GM19455 (cell line): ENCODE measurements around the gene FAM110A.
"Not testable (repeated sequence)": the region's sequence is repeated elsewhere in the genome, so short reads cannot be mapped to it uniquely, and the experiment has no call there.

Experiments
- ATAC-seq: cut with Tn5 transposase; IDR thresholded peaks from one replicate; pipeline ENCODE4 v1.9.1; 2021; ENCODE audit not compliant: unreplicated experiment

The FAM110A gene

GRCh38 chr20:833450-834150, at the start of gene FAM110A:
Gene FAM110A (plus strand): TSS chr20:833715. CDS start chr20:844805, 11,090 bp downstream.
- peak; percentile 94 for ATAC-seq

DNA sequence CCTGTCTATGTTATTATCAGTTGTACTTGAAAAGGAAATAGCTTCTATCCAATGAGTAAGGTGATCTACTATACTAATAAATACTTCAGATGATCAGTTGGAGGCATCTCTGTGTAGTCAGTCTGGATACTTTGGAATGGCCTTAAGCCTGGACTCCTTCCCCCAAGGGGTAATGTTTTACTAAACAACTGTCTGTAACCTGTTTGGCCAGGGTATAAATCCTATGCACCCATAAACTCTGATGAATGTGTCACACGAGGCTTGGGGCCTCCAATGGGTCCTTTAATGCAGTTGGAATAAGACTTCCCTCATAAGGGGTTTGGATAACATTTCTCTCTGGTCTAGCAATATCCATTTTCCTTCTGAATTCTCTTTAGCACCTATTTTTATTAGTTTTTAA, 45.7 kb upstream of the FAM110A start:
- ATAC-seq: no peak

GRCh38 chr20:791056-791455, 42.5 kb upstream of the FAM110A start:
- no peak for ATAC-seq

- ATAC-seq: no peak
These were observed 41.3 kb upstream of the FAM110A start for GRCh38 chr20:792248-792647.

GRCh38 chr20:796921-797320, 36.6 kb upstream of the FAM110A start:
- no peak for ATAC-seq

- ATAC-seq: not testable (repeated sequence)
These were observed 34.8 kb upstream of the FAM110A start for GRCh38 chr20:798746-799145.

- ATAC-seq: not testable (repeated sequence)
These were observed 33.5 kb upstream of the FAM110A start for GRCh38 chr20:800026-800425.

DNA sequence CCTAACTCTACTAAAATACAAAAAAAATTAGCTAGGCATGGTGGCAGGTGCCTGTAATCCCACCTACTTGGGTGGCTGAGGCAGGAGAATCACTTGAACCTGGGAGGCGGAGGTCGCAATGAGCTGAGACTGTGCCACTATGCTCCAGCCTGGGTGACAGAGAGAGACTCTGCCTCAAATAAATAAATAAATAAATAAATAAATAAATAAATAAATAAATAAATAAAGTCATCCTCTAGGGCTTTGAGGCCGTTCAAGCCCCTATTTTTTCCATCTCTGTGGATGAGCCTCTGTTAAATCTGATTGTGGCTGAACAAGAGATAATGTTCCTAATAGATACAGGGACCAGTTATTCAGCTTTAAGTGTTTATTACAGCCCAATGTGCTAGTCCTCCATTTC, 31.8 kb upstream of the FAM110A start:
- no peak for ATAC-seq

DNA sequence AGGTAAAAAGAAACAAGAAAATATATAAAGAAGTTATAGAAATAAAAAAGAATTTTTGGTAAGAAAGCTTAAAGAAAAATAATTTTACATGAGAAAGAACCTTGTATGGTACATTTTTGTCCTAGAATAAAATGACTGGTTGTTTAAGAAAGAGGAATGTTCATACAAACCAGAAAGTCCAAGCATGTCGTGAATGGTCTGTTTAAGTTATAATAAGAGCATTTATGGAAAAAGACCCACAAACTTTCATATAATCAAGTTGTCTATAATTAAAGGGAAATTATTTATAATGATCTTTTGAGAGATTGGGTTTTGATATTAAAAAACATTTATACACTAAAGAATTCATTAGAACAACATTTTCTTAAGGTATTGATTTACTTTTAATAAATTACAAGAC, 27.8 kb upstream of the FAM110A start:
- ATAC-seq: no peak

GRCh38 chr20:811776-812434, 21.6 kb upstream of the FAM110A start:
- not testable (repeated sequence) for ATAC-seq

GRCh38 chr20:812435-812814, 21.1 kb upstream of the FAM110A start:
- not testable (repeated sequence) for ATAC-seq

DNA sequence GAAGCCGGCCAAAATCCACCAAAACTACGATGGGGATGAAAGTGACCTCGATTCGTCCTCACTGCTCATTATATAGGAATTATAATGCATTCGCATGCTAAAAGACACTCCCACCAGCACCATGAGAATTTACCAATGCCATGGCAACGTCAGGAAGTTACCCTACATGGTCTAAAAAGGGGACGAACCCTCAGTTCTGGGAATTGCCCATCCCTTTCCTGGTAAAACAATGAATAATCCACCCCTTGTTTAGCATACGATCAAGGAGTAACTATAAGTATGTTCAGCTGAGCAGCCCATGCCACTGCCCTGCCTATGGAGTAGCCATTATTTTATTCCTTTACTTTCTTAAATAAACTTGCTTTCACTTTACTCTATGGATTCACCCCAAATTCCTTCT, 20.1 kb upstream of the FAM110A start:
- ATAC-seq: no peak

GRCh38 chr20:815226-815625, 18.3 kb upstream of the FAM110A start:
- ATAC-seq: no peak

DNA sequence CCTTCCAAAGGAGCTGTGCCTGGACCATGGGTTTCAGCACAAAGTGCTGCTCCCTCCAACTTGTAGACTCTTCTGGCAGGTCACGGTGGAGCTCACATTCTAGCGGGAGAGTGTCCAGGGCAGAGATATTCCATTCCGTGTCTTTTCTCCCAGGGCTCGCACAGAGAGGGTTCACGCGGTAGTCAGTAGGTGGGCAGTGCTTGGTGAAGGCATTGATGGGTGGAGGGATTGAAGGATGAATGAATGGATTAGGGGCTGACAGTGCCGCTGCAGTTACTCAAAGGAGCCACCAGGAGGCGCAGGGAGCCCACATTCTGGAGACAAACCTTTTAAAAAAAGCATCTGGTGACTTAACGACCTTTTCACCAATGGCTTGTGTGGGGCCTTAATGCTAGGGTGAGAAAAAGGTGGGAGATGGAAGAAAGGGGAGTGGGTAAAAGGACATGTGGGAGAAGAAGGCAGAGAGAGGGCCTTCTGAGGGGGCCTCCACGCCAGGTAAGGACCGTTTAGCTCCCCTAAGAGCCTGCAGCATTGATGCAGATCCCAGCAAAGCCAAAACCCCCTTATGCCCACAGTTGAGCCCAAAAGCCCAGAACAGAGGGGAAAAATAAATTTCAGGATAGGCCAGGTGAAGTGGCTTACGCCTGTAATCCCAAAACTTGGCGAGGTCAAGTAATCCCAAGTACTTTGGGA, 17.5 kb upstream of the FAM110A start:
- no peak for ATAC-seq

DNA sequence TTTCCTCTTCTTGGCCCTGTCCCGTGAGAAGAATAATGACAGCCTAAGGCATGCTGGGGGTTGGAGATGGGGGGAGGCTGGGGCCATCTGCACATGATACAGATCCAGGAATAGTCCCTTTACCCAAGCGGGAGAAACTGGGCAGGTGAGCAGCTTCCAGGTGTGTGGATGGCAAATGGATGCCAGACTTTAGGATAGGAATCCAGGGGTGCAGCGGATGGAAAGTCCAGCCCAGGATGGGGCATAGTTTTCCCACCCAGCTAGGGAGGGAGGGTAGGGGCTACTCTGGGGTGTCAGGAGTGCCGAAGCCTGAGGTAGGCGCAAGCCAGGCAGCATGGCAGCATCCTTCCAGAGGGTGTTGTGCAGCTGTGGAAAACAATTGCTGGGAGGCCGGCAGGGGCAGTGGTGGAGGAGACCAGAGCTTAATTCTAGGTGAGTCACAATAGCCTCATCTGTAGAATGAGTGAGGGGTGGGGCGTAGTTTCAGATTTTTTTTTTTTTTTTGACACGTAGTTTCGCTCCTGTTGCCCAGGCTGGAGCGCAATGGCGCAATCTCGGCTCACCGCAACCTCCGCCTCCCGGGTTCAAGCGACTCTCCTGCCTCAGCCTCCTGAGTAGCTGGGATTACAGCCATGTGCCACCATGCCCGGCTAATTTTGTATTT, 15.4 kb upstream of the FAM110A start:
- ATAC-seq: no peak

DNA sequence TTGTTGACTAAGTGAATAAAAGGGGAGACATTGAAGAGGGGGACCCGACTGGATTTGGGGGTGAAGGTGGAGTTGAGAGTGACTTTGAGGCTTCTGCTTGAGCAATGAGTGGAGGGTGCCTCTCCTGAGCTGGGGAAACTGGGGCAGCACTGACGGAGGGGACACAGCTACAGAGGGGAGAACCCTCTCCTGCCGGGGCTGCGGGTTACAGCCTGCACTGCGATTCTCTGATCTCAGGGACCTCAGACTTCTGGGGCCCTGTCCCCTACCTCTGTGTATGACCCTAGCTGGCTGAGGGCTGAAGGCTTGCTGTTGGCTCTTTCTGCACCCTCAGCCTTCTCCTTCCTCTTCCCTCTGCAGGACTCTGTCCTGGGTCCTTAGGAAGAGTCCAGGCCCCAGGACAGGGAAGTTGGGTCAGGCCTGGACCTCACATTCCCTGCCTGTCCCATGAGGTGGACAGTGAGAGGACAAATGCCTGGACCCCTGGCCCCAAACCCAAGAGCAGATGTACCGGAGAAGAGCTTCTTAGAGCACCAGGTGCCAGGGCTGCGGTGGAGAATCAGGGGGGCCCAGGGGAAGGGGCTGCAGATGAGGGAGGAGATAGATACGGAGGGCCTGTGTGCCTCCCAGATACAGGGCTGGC, 13.7 kb upstream of the FAM110A start:
- no peak for ATAC-seq

- no peak for ATAC-seq
These were observed 13.1 kb upstream of the FAM110A start for GRCh38 chr20:820323-820953.

- ATAC-seq: no peak
These were observed 12.3 kb upstream of the FAM110A start for GRCh38 chr20:821046-821730.

- no peak for ATAC-seq
These were observed 11.8 kb upstream of the FAM110A start for GRCh38 chr20:821731-822065.
